Smooth muscle cell of the coronary artery (primary cell): ENCODE data around the gene VKORC1L1. TPM values are rescaled to one million over a fixed set of nuclear protein-coding genes. Genes with fewer than 3 reads are reported as not detected.

Experiments
- total RNA-seq: library from RNA; depleted of rRNA; stranded (reverse); fragments of >200 nt; gene quantifications from 2 replicates; pipeline ENCODE4 v1.2.3, GENCODE V29; 2014; ENCODE audit warnings: low replicate concordance

VKORC1L1 gene
- 7.0 and 10.1 TPM in 2 replicates for total RNA-seq

GRCh38 chr7:65872776-65873581, at the start of gene VKORC1L1:
Gene VKORC1L1, plus strand, starts transcription at chr7:65873074. Its CDS starts 298 bp downstream, at chr7:65873372.

GRCh38 chr7:65981965-65982792, 109.3 kb downstream of the VKORC1L1 start, which contains the start of gene GUSB:
Gene GUSB, minus strand, starts transcription at chr7:65982213. Its CDS starts 30 bp downstream, at chr7:65982183.

Other genes starting within 250 kb of the VKORC1L1 start
- 20.5 and 28.4 TPM in 2 replicates for gene GUSB, start 109.1 kb downstream of the VKORC1L1 start, total RNA-seq
- gene ASL, start 202.7 kb downstream of the VKORC1L1 start, total RNA-seq: 35.6 and 61.6 TPM in 2 replicates
- gene CRCP, start 241.8 kb downstream of the VKORC1L1 start, total RNA-seq: 28.0 and 37.6 TPM in 2 replicates